Heart right ventricle (tissue), 16 donors: Measurements from ENCODE around the gene MMAB. TPM values are rescaled to one million over a fixed set of nuclear protein-coding genes. Genes with fewer than 3 reads are reported as not detected.

Source experiments
- ATAC-seq, 8 donors: fragments of 200-7000 bp; cut with Tn5 transposase; one replicate each; pipeline ENCODE4 v1.9.1; 2020; ENCODE audit warnings: mild to moderate bottlenecking in 8 of 8, moderate library complexity in 8 of 8, moderate number of reproducible peaks in 1 of 8
- DNase-seq, 2 donors: peaks; one replicate each; pipeline ENCODE4 v3.0.0-alpha.2; 2020
- H3K27ac ChIP-seq, 10 donors: fragments of 200-600 bp; sonication (generic) in 2 of 10; one replicate each; pipeline versions ENCODE4 v1.5.0 to v1.8.0; 2020 to 2022; ENCODE audit warnings: mild to moderate bottlenecking in 3 of 10
- H3K27me3 ChIP-seq, 7 donors: fragments of 200-600 bp; one replicate each; pipeline ENCODE4 v1.8.0; 2021 to 2022; ENCODE audit warnings: mild to moderate bottlenecking in 2 of 7
- H3K36me3 ChIP-seq, 9 donors: fragments of 200-600 bp; sonication (generic) in 1 of 9; one replicate each; pipeline versions ENCODE4 v1.5.0 to v1.8.0; 2020 to 2022; ENCODE audit warnings: mild to moderate bottlenecking in 2 of 9
- H3K4me1 ChIP-seq, 9 donors: fragments of 200-600 bp; sonication (generic) in 1 of 9; one replicate each; pipeline versions ENCODE4 v1.5.0 to v1.8.0; 2020 to 2022; ENCODE audit warnings: mild to moderate bottlenecking in 4 of 9
- H3K4me3 ChIP-seq, 10 donors: fragments of 200-600 bp; sonication (generic) in 2 of 10; one replicate each; pipeline versions ENCODE4 v1.5.0 to v1.8.0; 2020 to 2022; ENCODE audit warnings: mild to moderate bottlenecking in 7 of 10, moderate library complexity in 2 of 10
- H3K9me3 ChIP-seq, 11 donors: fragments of 200-600 bp in 10 of 11; sonication (generic) in 2 of 11; one replicate each; pipeline versions ENCODE4 v1.5.0 to v1.8.0; 2013 to 2022; ENCODE audit warnings: mild to moderate bottlenecking in 2 of 11, control low read depth in 1 of 11, moderate library complexity in 1 of 11
- CTCF ChIP-seq, 9 donors: fragments of 200-600 bp; sonication (generic) in 2 of 9; IDR thresholded peaks; one replicate each; pipeline versions ENCODE4 v1.5.0 to v1.8.0; 2021 to 2022; ENCODE audit warnings: antibody characterized with exemption in 9 of 9, mild to moderate bottlenecking in 5 of 9, moderate library complexity in 1 of 9
- WGBS, 2 donors: extraction: QIAGEN DNeasy Blood & Tissue Kit; methylation state at CpG; one replicate each; pipeline ENCODE4 v1.1.7; 2013; ENCODE audit warnings: inconsistent platforms in 1 of 2; 5-methylcytosine and 5-hydroxymethylcytosine counted together
- intact Hi-C, 10 donors: fragments of 100-400 bp; cut with DNase I; formaldehyde crosslinking; loops; one replicate each; pipeline versions ENCODE4 v1.11.1 to v1.14.2; 2022
- polyA plus RNA-seq, 2 donors: library from polyadenylated mRNA; stranded (reverse); fragments of 200-250 nt; gene quantifications; one replicate each; pipeline ENCODE4 v1.2.3, GENCODE V29; 2013
- total RNA-seq, 10 donors: library from RNA; stranded (reverse); fragmentation: NEBNext Ultra II Directional in 3 of 10; extraction: Animal tissue kit (Norgen Biotek cat#: 25700) in 3 of 10; gene quantifications; one replicate each; pipeline versions ENCODE4 v1.2.1 to v1.2.4, GENCODE V29; 2021 to 2023
- donor health status: Arrhythmogenic right ventricular cardiomyopathy.
- donor health status: ischemic (EF 13 %, LVEDD 7.1; RV severe dilation, severe dysfunction).
- donor health status: healthy with polysubstance abuse.
- donor health status: DM: no; HTN: yes; CAD: no.
- donor health status: DM: no; HTN: no; CAD: no.
- donor health status: ischemic (EF 25% LVEDD 6.9; RV normal size, moderate dysfunction).
- donor health status: ischemic (EF 25% LVEDD 5.7; RV mildly dilated, moderate dysfunction).
- donor health status: healthy.
- donor health status: DM: yes; HTN: yes; CAD: no.
- donor health status: Ischemic cardiomyopathy.
- donor health status: ischemic (EF 35%, LVEDD 5.7; RV mildly dilated, moderate dysfunction).
- donor health status: nonischemic (EF 11% LVEDD 7.7; RV severe dilation, severe dysfunction).
- donor health status: DM: yes; HTN: yes; CAD: no.
- donor health status: PGD.
- donor health status: ischemic (EF 29% LVEDD 5.4; RV normal size, mild dysfunction).
- donor health status: nonischemic (EF 23%, LVEDD 6.1; RV moderate dilation, normal function).

The MMAB gene
- total and polyA plus RNA-seq, 12 donors = 27.7 to 50.7 (median 42.2) TPM

DNA sequence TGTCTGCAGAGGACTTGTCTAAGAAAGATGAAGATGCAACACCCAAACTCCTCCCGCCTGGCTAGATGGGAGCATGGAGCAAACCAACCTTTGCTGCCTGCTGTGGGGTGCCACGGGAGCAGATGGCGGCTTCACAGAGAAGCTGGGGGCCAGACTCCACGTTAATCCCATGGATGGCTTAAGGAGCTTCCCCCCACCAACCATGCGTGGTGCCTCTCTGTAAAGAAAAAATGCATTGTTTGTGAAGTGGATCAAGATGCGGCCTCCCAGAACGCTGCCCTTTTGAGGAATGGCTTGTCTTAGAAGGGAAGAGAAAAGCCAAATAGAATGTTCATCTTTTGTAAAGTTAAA lies 15.9 kb upstream of the MMAB start:
- peaks cover 0 to 94% (median 5%) of the 10 kb centered on the region in 9 donors for H3K36me3 ChIP-seq
- WGBS, 2 donors = 91 to 94% methylated on average over 7 of the region's 7 CpGs
- no peak for TF ChIP-seq CTCF (IDR thresholded peaks at IDR 0.05)

GRCh38 chr12:109588461-109589239 lies 15.3 kb upstream of the MMAB start:
- DNase-seq = no peak

More for the DNA sequence above, 15.9 kb upstream of the MMAB start:
- Histone ChIP-seq H3K4me1 (peaks cover 0 to 16% (median 0%) of the 10 kb centered on the region in 9 donors), H3K27ac (no peak overlapping the region), H3K4me3 (no peak overlapping the region), H3K9me3 (no peaks in the 10 kb centered on the region), H3K27me3 (no peaks in the 10 kb centered on the region)
- no peak for DNase-seq
- ATAC-seq = no peak
- intact Hi-C loops = no loop called here

GRCh38 chr12:109587921-109588320 lies 14.6 kb upstream of the MMAB start:
- Histone ChIP-seq H3K27me3 (no peaks in the 10 kb centered on the region), H3K4me1 (peaks cover 0 to 11% (median 0%) of the 10 kb centered on the region in 9 donors), H3K4me3 (no peak overlapping the region), H3K36me3 (peaks cover 0 to 92% (median 9%) of the 10 kb centered on the region in 9 donors), H3K9me3 (no peaks in the 10 kb centered on the region), H3K27ac (no peak overlapping the region)
- no peak for TF ChIP-seq CTCF (IDR thresholded peaks at IDR 0.05)
- intact Hi-C loops = no loop called here
- ATAC-seq = no peak
- WGBS, 2 donors = 92 to 95% methylated on average over 18 of the region's 18 CpGs
- no peak for DNase-seq

More at GRCh38 chr12:109588461-109589239, 15.3 kb upstream of the MMAB start:
- Histone ChIP-seq H3K27me3 (no peaks in the 10 kb centered on the region), H3K4me1 (peaks cover 0 to 16% (median 0%) of the 10 kb centered on the region in 9 donors), H3K9me3 (no peaks in the 10 kb centered on the region), H3K36me3 (peaks cover 0 to 95% (median 7%) of the 10 kb centered on the region in 9 donors), H3K27ac (no peak overlapping the region), H3K4me3 (no peak overlapping the region)
- WGBS, 2 donors = 94% methylated on average over 26 of the region's 26 CpGs
- ATAC-seq = no peak
- intact Hi-C loops = no loop called here
- no peak for TF ChIP-seq CTCF (IDR thresholded peaks at IDR 0.05)

DNA sequence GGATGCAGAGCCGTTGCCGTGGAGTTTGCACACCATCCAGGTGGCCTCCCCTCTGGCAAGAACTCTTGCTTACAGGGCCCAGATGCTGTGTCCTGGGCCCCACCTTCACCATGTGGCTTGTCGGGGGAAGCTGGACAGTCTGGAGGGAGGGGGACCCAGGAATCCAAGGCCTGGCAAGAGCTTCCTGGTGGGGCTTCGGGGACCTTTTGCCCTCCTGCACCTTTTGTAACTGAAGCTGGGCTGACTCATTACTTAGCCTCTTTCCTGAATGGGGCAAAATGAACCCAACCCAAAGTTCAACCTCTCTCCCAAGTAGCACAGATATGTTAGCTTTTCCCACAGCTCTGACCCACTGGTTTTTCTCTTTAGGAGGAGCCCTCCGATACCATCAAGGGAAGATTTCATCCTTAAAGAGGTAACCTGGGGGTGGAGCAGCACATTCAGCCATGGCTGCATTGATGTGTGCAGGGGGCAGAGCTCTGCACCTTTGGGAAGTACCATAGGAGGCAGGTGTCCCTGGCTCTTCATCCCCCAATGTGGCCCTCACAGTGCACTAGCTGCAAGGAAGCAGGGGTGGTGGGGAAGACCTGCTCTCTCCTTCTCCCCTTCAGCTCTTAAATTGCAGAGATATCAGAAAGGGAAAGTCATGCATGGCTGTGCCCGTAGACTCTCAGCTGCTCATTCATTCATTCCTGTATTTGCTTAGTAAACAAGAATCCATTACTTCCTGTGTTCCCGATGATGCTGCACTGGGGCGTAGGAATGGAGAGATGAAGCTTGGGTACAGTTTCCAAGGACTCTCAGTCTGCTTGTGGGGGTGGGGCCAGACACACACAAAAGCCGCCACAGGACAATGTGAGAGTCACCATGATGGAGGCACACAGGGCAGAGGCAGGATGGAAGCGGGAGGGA lies 13.3 kb upstream of the MMAB start:
- no peaks in the 10 kb centered on the region for H3K9me3 ChIP-seq
- TF ChIP-seq CTCF (IDR thresholded peaks at IDR 0.05) = no peak
- DNase-seq (no peak), ATAC-seq (no peak)
- WGBS, 2 donors = 89 to 92% methylated on average over 10 of the region's 10 CpGs
- no peak overlapping the region for H3K27ac ChIP-seq
- H3K4me3 ChIP-seq = no peak overlapping the region
- no peaks in the 10 kb centered on the region for H3K4me1 ChIP-seq
- intact Hi-C loops = no loop called here
- no peaks in the 10 kb centered on the region for H3K27me3 ChIP-seq
- peaks cover 0 to 91% (median 14%) of the 10 kb centered on the region in 9 donors for H3K36me3 ChIP-seq
